C4-2B (cell line): ENCODE measurements around the gene PHRF1.

Experiments
- H3K27ac ChIP-seq: fragments of 450-650 bp; 2 replicates; pipeline ENCODE4 v1.5.1; 2017
- CTCF ChIP-seq: fragments of 450-650 bp; conservative IDR thresholded peaks from 2 replicates; pipeline ENCODE4 v1.5.1; 2017; ENCODE audit warnings: mild to moderate bottlenecking
- ZFX ChIP-seq: fragments of 450-650 bp; IDR thresholded peaks from 2 replicates; pipeline ENCODE4 v1.6.1; 2017

The PHRF1 gene

DNA sequence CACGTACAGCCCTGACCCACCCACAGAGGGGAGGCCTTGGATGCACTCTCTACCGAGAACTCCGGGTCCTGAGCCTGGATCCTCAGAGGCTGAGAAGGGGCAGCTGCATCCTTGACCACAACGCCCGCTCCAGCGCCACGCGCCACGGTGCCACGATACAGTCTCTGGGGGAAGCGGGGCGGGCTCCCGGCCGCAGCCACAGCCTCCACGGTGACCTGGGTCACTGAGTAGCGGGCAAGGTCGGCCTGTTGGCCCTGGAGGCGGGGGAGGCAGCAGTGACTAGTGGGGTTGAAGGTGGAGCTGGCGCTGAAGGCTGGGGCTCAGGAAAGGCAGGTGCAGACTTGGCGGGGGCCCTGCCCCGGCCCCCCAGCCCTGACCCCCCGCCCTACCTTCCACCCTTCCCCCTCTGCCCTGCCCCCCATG lies 43.4 kb downstream of the PHRF1 start:
- no peak for TF ChIP-seq CTCF
- H3K27ac ChIP-seq, result no peak overlapping the region

GRCh38 chr11:620201-620600 lies 43.9 kb downstream of the PHRF1 start:
- no peak overlapping the region for H3K27ac ChIP-seq
- TF ChIP-seq ZFX (no peak), CTCF (no peak)

GRCh38 chr11:620935-621814 lies 44.9 kb downstream of the PHRF1 start:
- no peak overlapping the region for H3K27ac ChIP-seq
- TF ChIP-seq CTCF (no peak), ZFX (no peak)

DNA sequence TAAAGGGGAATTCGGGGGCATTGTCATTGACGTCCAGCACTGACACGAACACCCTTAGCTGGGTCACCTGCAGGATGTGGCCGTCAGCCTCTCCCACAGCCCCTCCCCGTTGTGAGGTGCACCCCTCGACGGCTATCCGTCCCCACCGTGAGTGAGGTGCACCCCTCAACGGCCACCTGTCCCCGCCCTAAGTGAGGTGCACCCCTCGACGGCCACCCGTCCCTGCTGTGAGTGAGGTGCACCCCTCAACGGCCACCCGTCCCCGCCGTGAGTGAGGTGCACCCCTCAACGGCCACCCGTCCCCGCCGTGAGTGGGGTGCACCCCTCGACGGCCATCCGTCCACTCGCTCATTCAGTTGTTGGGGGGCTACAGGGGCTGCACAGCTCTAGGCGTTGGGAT lies 45.6 kb downstream of the PHRF1 start:
- no peak for TF ChIP-seq CTCF
- no peak for TF ChIP-seq ZFX

DNA sequence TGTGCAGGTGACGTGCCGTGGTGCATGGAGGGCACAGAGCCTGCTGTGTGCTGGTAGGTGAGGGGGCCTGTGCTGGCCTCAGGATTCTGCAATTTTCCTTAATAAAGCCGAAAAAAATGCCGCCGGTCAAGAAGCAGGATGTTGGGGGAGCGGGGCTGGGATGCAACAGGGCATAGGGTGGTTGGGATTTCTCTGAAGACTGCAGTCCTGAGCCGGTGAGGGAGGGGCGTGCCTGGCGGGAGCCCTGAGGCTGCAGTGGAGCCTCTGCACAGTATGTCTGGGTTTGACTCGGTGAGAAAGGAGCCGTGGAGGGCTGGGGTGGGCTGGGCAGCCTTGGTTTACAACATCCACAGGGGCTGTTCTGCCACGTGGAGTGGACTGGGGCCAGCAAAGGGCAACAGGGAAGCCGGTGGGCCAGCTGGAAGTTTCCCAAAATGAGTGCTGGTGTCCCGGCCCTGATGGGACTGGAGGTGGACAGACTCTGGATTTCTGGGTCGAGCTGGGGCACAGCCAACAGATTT lies 47.1 kb downstream of the PHRF1 start:
- TF ChIP-seq ZFX, result no peak
- TF ChIP-seq CTCF, result no peak
- H3K27ac ChIP-seq, result no peak overlapping the region

More for the DNA sequence above, 45.6 kb downstream of the PHRF1 start:
- H3K27ac ChIP-seq, result no peak overlapping the region

- no peak for TF ChIP-seq ZFX
- no peak for TF ChIP-seq CTCF
- no peak overlapping the region for H3K27ac ChIP-seq
Measured at GRCh38 chr11:623999-624704, 47.9 kb downstream of the PHRF1 start.
